Sigmoid colon (tissue), 3 donors: ENCODE results near the gene TAC4.

Source experiments
- CTCF ChIP-seq, 4 experiments: fragments of 450-650 bp in 3 of 4; fragments of 200-600 bp in 1 of 4; IDR thresholded peaks; one replicate each; pipeline ENCODE4 v1.5.1; 2016 to 2019; ENCODE audit warnings: antibody characterized with exemption in 4 of 4, mild to moderate bottlenecking in 3 of 4, moderate library complexity in 2 of 4
- POLR2A ChIP-seq, 2 donors: fragments of 450-650 bp; IDR thresholded peaks; one replicate each; pipeline ENCODE4 v1.6.1; 2016; ENCODE audit warnings: antibody characterized with exemption in 2 of 2, mild to moderate bottlenecking in 2 of 2, moderate library complexity in 2 of 2

GRCh38 chr17:49875685-49876084 is 27.8 kb upstream of the TAC4 start:
- no peak for TF ChIP-seq POLR2A (IDR thresholded peaks at IDR 0.05)
- no peak for TF ChIP-seq CTCF (IDR thresholded peaks at IDR 0.05)
